Activated T-cell treated with anti-CD3 and anti-CD28 coated beads, Interleukin-2, amount 50 U/mL, for 1 hour (primary cell): ENCODE data around the gene MBIP.
"Not testable (repeated sequence)": the region's sequence is repeated elsewhere in the genome, so short reads cannot be mapped to it uniquely, and the experiment has no call there.

Experiments
- DNase-seq: peaks from one replicate; pipeline ENCODE4 v3.0.0-alpha.2; 2020

Gene MBIP

GRCh38 chr14:36320200-36320896 is at the start of gene MBIP:
MBIP (minus strand) TSS chr14:36320637; CDS start chr14:36320588, 49 bp downstream.
- DNase-seq = peak; percentile 84

- no peak for DNase-seq
These were observed 47.7 kb upstream of the MBIP start for GRCh38 chr14:36367985-36368774.

- DNase-seq = no peak
These were observed 45.3 kb upstream of the MBIP start for GRCh38 chr14:36365766-36366165.

- DNase-seq = no peak
These were observed 43.3 kb upstream of the MBIP start for GRCh38 chr14:36363704-36364103.

- DNase-seq = no peak
These were observed 42.2 kb upstream of the MBIP start for GRCh38 chr14:36362648-36363047.

- no peak for DNase-seq
These were observed 40.9 kb upstream of the MBIP start for GRCh38 chr14:36361210-36361853.

GRCh38 chr14:36356862-36357261 is 36.4 kb upstream of the MBIP start:
- no peak for DNase-seq

- no peak for DNase-seq
These were observed 25.6 kb upstream of the MBIP start for GRCh38 chr14:36346052-36346451.

GRCh38 chr14:36344211-36344610 is 23.8 kb upstream of the MBIP start:
- DNase-seq = no peak

GRCh38 chr14:36341811-36342210 is 21.4 kb upstream of the MBIP start:
- DNase-seq = not testable (repeated sequence)

- no peak for DNase-seq
These were observed 19.9 kb upstream of the MBIP start for GRCh38 chr14:36340276-36340890.

- DNase-seq = no peak
These were observed 19.4 kb upstream of the MBIP start for GRCh38 chr14:36339816-36340215.

- no peak for DNase-seq
These were observed 12.7 kb upstream of the MBIP start for GRCh38 chr14:36333119-36333518.

GRCh38 chr14:36327573-36327972 is 7.1 kb upstream of the MBIP start:
- DNase-seq = not testable (repeated sequence)

- no peak for DNase-seq
These were observed 5.4 kb upstream of the MBIP start for GRCh38 chr14:36325853-36326252.

GRCh38 chr14:36324897-36325296 is 4.5 kb upstream of the MBIP start:
- no peak for DNase-seq

GRCh38 chr14:36320897-36321381 is 502 bp upstream of the MBIP start:
- DNase-seq = no peak

- no peak for DNase-seq
These were observed 588 bp downstream of the MBIP start for GRCh38 chr14:36319899-36320199.

- no peak for DNase-seq
These were observed 2.8 kb downstream of the MBIP start for GRCh38 chr14:36317650-36318049.

GRCh38 chr14:36316131-36316530 is 4.3 kb downstream of the MBIP start:
- no peak for DNase-seq

GRCh38 chr14:36315159-36315853 is 5.1 kb downstream of the MBIP start:
- no peak for DNase-seq

- DNase-seq = no peak
These were observed 6.5 kb downstream of the MBIP start for GRCh38 chr14:36313898-36314297.

GRCh38 chr14:36313206-36313605 is 7.2 kb downstream of the MBIP start:
- DNase-seq = no peak
